AML-193 (cell line): ENCODE data around the gene AP1M1.
"Not testable (repeated sequence)": the region's sequence is repeated elsewhere in the genome, so short reads cannot be mapped to it uniquely, and the experiment has no call there.

Experiments
- DNase-seq, 2 experiments: peaks; one replicate each; lab custom pipeline; 2025; lab: John Stamatoyannopoulos, UW

The AP1M1 gene

GRCh38 chr19:16197622-16198369, at the start of gene AP1M1:
Gene AP1M1, plus strand, starts transcription at chr19:16197911. Its CDS starts 116 bp downstream, at chr19:16198027.
- DNase-seq, result peak; percentile 93 to 94

GRCh38 chr19:16148443-16149229, 49.1 kb upstream of the AP1M1 start:
- DNase-seq, result no peak

GRCh38 chr19:16153582-16154336, 44.0 kb upstream of the AP1M1 start:
- DNase-seq, result no peak

GRCh38 chr19:16154557-16154956, 43.2 kb upstream of the AP1M1 start:
- DNase-seq, result no peak

GRCh38 chr19:16155128-16155527, 42.6 kb upstream of the AP1M1 start:
- DNase-seq, result no peak

GRCh38 chr19:16156904-16157303, 40.8 kb upstream of the AP1M1 start:
- no peak for DNase-seq

GRCh38 chr19:16157601-16158000, 40.1 kb upstream of the AP1M1 start:
- no peak for DNase-seq

- no peak for DNase-seq
Measured at GRCh38 chr19:16159655-16160054, 38.1 kb upstream of the AP1M1 start.

- DNase-seq, result no peak
Measured at GRCh38 chr19:16160445-16160942, 37.2 kb upstream of the AP1M1 start.

GRCh38 chr19:16160943-16161560, 36.7 kb upstream of the AP1M1 start:
- DNase-seq, result no peak

GRCh38 chr19:16161840-16162239, 35.9 kb upstream of the AP1M1 start:
- no peak for DNase-seq

- DNase-seq, result no peak
Measured at GRCh38 chr19:16164222-16164890, 33.4 kb upstream of the AP1M1 start.

GRCh38 chr19:16166417-16166816, 31.3 kb upstream of the AP1M1 start:
- no peak for DNase-seq

GRCh38 chr19:16167055-16167454, 30.7 kb upstream of the AP1M1 start:
- no peak for DNase-seq

- DNase-seq, result peak; percentile 85 to 87
Measured at GRCh38 chr19:16168465-16169081, 29.1 kb upstream of the AP1M1 start.

- DNase-seq, result no peak
Measured at GRCh38 chr19:16170134-16170533, 27.6 kb upstream of the AP1M1 start.

GRCh38 chr19:16175954-16176353, 21.8 kb upstream of the AP1M1 start:
- no peak for DNase-seq

- not testable (repeated sequence) for DNase-seq
Measured at GRCh38 chr19:16178866-16179265, 18.8 kb upstream of the AP1M1 start.

- DNase-seq, result no peak
Measured at GRCh38 chr19:16180611-16181010, 17.1 kb upstream of the AP1M1 start.

GRCh38 chr19:16184665-16185122, 13.0 kb upstream of the AP1M1 start:
- no peak for DNase-seq
